Stimulated activated CD4-positive, alpha-beta T cell treated with anti-CD3 and anti-CD28 coated beads, Interleukin-2, amount 100 ng/mL, for 24 hours (primary cell): ENCODE measurements around the gene TENM4.

ENCODE experiments used
- DNase-seq, 2 donors: peaks; one replicate each; pipeline ENCODE4 v3.0.0-alpha.2; 2020

TENM4 gene

DNA sequence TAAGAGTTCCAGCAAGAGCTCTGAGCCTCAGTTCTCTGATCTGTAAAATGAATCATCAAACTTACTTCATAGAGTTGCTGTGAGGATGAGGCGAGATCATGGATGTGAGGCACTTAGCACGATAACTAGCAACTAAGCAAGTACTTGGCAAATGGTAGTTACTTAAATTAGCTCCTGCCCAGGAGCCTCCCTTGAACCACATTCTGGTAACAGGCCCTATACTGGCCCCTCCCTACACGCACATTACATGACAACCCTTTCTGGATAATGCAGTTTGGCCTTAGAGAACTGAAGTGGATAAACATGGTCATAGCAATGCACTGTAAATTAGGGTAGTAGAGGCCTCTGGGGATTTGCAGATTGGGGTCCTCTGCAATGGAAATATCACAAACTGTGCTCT, 678.7 kb downstream of the TENM4 start:
- DNase-seq = no peak

DNA sequence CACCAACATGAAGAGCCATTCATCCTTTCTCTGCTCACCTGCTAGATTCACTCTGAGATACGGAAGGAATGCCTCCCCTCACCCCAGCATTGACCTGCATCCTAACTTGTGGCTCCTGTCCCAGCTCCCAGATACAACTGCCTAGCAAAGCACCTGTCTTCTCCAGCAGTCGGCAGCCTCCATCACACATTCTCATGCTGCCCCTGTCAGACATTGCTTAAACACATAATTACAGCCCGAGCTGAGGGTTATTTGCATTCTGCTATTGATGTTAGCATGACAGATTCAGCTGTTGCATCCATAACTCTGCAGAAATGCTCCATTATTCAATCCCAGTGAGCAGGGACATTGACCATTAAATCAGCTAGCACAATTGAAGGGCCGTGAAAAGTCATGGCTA, 681.8 kb downstream of the TENM4 start:
- DNase-seq = no peak

- no peak for DNase-seq
Observed at GRCh38 chr11:78753297-78753696, 687.5 kb downstream of the TENM4 start.

DNA sequence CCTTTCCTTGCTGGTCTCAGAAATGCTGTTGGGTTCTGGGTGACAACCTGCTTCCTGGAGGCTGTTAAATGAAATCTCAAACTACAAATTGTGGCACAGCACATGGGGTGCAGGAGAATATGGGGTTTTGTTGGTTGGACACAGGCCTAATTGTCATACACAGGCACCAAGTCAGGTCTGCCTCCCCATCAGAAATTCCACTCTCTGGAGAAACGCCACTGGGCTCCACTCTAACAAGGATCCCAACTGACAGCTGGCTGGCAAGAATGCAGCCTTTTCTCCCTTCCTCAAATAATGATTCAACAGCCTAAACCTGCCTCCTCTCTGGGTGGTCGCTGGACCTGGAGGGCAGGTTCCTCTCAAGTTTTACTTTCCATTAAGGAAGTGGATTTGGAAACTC, 688.3 kb downstream of the TENM4 start:
- no peak for DNase-seq

- no peak for DNase-seq
Observed at GRCh38 chr11:78748918-78749690, 691.7 kb downstream of the TENM4 start.

GRCh38 chr11:78744949-78745348, 695.9 kb downstream of the TENM4 start:
- no peak for DNase-seq

DNA sequence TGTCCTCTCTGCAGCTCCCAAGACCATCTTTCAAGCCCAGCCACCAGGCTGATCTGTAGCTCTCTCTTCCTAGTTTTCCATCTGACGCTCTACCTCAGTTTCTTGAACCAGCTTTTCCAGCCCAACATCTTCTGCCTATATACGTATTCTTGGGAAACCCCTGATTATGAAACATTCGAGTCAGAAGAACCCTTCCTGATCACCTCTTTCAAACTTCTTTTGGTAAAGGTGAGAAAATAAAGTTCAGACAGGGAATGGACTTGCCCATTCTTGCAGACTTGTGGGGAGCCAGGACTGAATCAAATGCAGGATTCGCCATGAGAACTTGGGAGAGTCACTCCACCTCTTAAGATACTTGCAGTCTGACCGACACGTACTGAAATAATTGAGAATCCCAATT, 696.6 kb downstream of the TENM4 start:
- no peak for DNase-seq

DNA sequence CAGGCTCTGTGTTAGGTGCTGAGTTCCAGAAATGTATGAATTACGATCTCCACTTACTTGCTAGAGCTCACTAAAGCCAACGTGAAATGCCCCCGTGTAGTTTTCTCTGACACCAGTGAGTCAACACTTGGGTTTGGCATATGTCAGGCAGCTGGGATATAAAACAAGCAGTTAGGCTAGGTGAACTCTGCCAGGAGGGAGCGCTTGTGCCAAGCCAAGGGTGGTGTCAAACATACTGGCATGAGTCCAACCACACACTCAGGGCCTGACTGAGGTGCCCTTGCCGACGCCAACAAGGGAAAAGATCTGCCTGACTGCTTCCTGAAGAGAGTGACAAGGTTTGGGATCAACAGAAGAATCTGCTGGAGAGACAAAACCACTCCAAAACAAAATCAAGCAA, 698.4 kb downstream of the TENM4 start:
- DNase-seq = no peak

GRCh38 chr11:78741741-78742140, 699.1 kb downstream of the TENM4 start:
- no peak for DNase-seq

DNA sequence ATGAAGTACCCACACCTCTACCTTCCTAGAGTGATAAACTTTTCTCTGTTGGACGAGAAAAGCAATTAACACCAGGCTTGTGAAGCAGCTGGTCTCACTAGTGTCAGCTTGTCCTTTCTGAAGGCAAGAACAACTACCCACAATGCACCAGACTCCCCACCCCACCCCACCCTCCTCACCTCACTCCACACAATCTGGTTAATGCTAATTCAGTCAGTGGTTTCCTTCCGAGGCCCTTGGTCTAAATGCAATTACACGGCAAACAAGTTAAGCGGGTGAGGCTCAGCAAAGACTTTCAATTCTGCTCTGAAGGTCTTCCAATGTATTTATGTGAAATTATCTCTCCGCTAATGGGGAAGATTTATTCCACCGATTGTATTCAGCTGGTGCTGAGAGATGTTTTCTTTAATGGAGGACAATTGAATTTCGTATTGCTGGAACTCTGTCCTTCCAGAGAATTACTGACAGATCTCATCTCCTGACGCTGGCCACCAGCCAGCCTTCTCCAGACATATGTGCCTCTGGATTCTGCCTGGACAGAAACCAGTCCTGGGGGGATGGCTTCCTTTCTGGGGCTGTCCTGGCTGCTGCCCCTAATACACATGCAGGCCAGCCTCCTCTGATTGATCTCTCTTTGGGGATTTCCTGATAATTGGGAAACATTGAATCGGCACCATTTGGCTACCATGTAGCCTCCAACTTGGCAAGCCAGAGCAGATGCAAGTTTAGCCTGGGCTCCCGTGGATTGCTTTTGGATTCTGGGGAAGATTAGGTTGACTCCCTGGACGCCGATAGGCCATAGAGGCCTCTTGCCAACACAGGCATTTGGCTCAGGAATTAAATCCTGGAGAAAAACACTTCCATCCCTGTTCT, 700.4 kb downstream of the TENM4 start:
- DNase-seq = no peak

- no peak for DNase-seq
Observed at GRCh38 chr11:78737891-78738290, 702.9 kb downstream of the TENM4 start.

DNA sequence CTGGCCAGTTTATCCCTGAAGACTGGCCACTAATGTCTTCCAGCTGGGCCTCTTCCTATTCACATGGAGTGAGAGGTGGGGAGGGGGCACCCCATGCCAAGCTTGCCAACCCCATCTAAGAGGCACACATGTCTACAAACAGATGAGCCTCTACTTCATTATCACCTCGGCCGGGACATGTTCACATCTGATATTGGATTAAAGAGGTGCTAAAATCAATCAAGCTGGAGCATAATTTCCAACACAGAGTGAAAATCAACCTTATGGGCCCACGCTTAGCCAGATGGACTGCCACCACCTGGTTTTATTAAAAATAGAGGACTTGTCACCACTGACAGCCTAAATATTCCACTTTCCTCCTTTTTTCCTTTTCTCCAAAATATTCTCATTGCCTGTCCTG, 703.5 kb downstream of the TENM4 start:
- no peak for DNase-seq

DNA sequence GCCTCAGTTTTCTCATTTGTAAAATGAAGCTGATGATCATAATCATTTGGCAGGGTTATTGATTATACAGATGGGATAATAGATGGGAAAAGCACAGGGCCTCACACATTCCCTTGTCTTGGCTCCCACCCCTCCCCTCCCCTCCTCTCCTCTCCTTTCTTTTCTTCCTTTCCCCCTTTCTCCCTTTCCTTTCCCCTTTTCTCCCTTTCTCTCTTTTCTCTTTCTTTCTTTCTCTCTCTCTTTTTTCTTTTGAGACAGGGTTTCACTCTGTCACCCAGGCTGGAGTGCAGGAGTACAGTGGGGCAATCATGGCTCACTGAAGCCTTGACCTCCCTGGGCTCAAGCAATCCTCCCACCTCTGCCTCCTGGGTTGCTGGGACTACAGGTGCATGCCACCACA, 705.1 kb downstream of the TENM4 start:
- no peak for DNase-seq

DNA sequence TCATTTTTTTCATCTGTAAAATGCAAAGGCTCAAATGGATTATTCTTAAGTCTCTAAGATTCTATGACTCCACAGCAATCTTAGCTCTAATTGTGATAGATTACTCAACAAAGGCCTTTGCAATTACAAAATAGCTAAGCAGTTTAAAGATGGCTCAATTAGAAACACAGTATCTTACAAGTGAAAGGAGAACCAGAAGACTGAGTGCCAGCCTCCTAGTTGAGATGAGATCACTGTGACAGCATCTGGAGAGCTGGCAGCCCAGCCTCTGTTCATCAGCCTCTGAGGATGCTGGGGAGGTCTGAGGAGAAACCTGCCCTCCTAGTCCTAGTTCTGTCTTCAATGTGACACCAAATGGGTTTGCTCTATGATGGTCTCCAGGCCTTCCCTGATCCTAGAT, 707.8 kb downstream of the TENM4 start:
- DNase-seq = no peak

- DNase-seq = no peak
Observed at GRCh38 chr11:78732246-78732645, 708.6 kb downstream of the TENM4 start.

DNA sequence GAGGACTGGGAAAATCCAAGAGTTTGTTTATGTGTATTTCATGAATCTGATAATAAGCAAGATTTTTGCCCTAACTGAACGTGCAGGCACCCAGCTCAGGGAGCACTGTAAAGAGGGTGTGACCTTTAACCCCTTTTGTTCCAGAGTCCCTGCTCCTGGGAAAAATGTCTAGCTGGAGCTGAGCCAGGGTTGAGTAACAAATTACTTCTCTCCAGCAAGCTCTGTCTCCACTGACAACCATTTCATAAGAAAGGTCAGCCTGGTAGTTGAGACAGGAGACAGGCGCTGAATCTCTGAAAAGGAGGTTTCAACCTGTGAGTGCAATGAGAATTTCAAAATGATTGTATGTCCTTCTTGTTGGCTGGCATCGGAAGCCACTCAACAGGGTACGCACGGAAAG, 709.8 kb downstream of the TENM4 start:
- DNase-seq = no peak

DNA sequence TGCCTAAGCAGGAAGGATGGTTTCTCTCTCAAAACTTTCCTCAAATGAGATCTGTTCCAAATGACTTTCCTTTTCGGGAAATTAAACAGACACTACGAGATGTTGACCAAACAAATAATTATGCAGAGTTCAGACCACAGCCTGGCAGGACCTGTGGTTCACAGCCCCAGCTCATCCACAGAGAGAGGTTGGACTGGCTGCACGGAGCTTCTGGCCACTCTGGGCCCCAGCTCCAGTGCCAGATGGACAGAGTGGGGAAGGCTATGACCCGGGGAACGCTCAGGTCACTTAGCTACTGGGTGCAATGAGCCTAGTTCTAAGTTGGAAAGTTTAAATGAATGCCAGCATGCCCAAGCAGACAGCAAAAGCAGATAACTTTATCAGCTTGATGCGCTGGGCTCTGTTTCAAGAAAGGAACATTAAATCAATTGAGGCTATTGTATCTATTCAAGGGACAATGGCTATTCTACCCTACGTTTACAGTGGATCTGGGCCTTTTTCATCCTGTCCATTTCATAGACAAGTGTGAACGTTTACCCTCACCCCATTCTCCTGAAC, 710.5 kb downstream of the TENM4 start:
- no peak for DNase-seq

DNA sequence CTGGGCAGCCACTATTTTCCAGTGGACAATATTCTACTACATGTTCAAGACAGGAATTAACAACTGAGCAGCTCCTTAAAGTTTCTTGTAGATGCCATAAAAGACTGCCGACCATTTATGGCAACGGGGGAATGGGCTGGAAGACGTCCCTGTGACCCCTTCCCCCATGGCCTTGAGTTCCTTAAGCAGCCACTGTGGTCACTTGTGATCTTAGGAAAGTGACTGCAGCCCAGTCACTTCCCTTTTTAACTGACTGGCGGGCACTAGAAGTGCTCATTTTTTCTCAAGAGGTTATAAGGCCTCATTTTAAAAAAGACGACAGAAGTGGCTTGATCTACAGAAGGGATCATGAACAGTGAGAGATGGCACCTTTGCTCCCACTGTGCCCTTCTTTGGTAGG, 713.0 kb downstream of the TENM4 start:
- DNase-seq = no peak

- DNase-seq = no peak
Observed at GRCh38 chr11:78725200-78725599, 715.6 kb downstream of the TENM4 start.

GRCh38 chr11:78722786-78723185, 718.0 kb downstream of the TENM4 start:
- DNase-seq = no peak

DNA sequence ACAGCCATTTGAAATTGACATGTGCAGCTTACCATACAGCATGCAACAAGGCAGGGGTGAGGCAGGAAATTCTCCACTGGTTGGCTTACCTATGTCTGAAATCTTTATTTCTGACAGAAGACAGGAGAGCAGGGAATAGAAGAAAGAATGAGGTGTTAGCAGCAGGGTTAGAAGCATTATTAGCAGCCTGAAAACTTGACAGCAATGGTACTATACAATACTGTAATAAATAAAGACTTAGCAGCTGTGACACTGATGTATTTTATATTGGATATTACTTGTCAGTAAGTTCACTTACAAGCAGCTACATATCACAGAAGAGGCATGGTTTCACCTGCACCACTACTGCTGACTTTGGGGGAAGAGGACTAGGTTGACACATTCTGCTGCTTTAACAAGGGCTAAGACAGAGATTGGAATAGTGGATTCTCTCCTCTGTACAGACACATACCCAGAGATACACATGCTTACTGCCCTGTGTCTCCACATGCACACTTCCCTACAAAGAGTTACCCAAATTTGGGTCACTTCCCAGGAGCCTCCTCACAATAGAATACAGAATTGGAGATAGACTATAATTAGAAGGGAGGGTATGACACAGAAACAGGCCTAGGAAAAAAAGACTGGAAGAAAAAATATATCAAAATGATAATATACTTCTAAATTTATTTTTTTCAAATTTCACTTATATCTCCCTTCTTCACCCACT, 720.4 kb downstream of the TENM4 start:
- no peak for DNase-seq

GRCh38 chr11:78717041-78717440, 723.8 kb downstream of the TENM4 start:
- DNase-seq = no peak

DNA sequence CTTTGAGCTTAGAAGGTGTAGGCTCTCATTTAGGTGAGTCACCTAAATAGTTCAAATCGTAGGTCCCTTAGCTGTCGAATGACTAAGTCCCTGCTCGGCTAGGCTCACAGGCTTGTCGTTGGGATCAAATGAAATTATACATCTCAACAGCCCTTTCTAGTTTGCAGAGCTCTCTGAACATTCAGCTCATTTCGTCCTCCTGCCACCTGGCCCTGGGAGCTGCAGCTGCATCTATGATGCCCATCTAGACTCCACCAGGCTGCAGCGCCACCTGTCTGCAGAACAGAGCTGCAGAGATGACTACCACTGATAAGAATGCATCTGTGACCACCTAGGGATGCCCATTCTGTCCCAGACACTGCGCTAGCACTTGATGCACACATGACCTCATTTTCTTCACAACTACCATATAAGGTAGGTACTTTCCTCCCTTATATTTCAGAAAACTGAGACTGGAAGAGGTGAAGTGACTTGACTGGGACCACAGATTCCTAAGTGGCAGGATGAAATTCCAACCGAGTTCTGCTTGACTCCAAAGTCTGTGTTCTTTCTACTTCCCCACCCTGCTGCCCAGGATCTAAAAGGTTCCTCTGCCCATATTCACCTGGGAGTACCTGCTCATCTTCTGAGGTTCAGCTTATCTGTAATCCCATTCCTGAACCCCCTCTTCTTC, 725.1 kb downstream of the TENM4 start:
- peak; percentile 43 to 71 for DNase-seq
